Bronchial smooth muscle cell (primary cell): ENCODE measurements around the gene RFPL4A. TPM values are rescaled to one million over a fixed set of nuclear protein-coding genes. Genes with fewer than 3 reads are reported as not detected.

Experiments
- total RNA-seq: library from RNA; depleted of rRNA; stranded (reverse); fragments of >200 nt; gene quantifications from 2 replicates; pipeline ENCODE4 v1.2.1, GENCODE V29; 2014

RFPL4A gene
- total RNA-seq = not detected in 2 replicates

DNA sequence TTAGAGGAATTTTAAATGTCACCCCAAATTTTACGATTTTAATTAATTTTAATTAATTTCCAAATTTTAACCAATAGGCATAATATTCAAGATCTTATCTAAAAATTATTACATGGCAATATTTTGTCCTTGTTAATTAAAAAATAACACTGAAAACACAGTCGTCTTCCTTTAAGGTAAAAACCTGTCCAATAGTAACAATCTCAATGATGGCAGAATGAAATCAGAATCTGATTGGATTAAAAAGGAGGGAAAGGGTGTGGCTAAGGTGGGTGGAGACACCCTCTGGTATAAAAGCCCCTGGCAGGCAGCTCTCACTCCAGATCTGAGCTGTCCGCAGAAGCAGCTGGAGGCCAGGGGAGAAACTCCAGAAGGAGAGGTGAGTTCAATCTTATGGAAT, at the start of gene RFPL4A:
TSS of gene RFPL4A (plus strand) at position 301 of the 400 bp plus-strand sequence. CDS start 2,704 bp downstream, outside the sequence.

GRCh38 chr19:55738302-55738701, 20.6 kb upstream of the RFPL4A start, which contains the start of gene NLRP9:
Gene NLRP9, minus strand, starts transcription at chr19:55738402. Its CDS starts 28 bp downstream, at chr19:55738374.

GRCh38 chr19:55768818-55769217, 9.9 kb downstream of the RFPL4A start, which contains the start of gene RFPL4AL1:
Gene RFPL4AL1, plus strand, starts transcription at chr19:55769118. Its CDS starts 2,687 bp downstream, at chr19:55771805.

Other genes with a start within 250 kb of the RFPL4A start
- gene SBK2, start 222.0 kb upstream of the RFPL4A start, total RNA-seq = not detected in 2 replicates
- 0.16 TPM in 1 of 2 replicates, not detected in the other for gene SBK3, start 213.6 kb upstream of the RFPL4A start, total RNA-seq
- 1.6 and 2.0 TPM in 2 replicates for gene ZNF579, start 178.2 kb upstream of the RFPL4A start, total RNA-seq
- 0.95 and 2.1 TPM in 2 replicates for gene FIZ1, start 159.6 kb upstream of the RFPL4A start, total RNA-seq
- gene ZNF524, start 158.8 kb upstream of the RFPL4A start, total RNA-seq = 12.1 and 13.2 TPM in 2 replicates
- 0.34 and 0.63 TPM in 2 replicates for gene ZNF865, start 153.4 kb upstream of the RFPL4A start, total RNA-seq
- gene ZNF784, start 134.5 kb upstream of the RFPL4A start, total RNA-seq = 5.0 and 5.8 TPM in 2 replicates
- gene ZNF580, start 118.1 kb upstream of the RFPL4A start, total RNA-seq = 4.4 and 5.7 TPM in 2 replicates
- 29.1 and 32.2 TPM in 2 replicates for gene ZNF581, start 115.4 kb upstream of the RFPL4A start, total RNA-seq
- 3.9 and 7.3 TPM in 2 replicates for gene CCDC106, start 110.9 kb upstream of the RFPL4A start, total RNA-seq
- 72.3 and 77.7 TPM in 2 replicates for gene U2AF2, start 104.1 kb upstream of the RFPL4A start, total RNA-seq
- gene EPN1, start 83.9 kb upstream of the RFPL4A start, total RNA-seq = 56.9 and 61.7 TPM in 2 replicates
- not detected in 2 replicates for gene NLRP9, start 20.7 kb upstream of the RFPL4A start, total RNA-seq
- gene RFPL4AL1, start 10.0 kb downstream of the RFPL4A start, total RNA-seq = not detected in 2 replicates
- not detected in 2 replicates for gene NLRP11, start 72.9 kb downstream of the RFPL4A start, total RNA-seq
- gene NLRP4, start 77.4 kb downstream of the RFPL4A start, total RNA-seq = not detected in 2 replicates
- gene NLRP13, start 173.2 kb downstream of the RFPL4A start, total RNA-seq = not detected in 2 replicates
- gene NLRP8, start 188.7 kb downstream of the RFPL4A start, total RNA-seq = not detected in 2 replicates
- not detected in 2 replicates for gene NLRP5, start 227.7 kb downstream of the RFPL4A start, total RNA-seq